ENCODE measurements around the gene PTK6.
"Not testable (repeated sequence)": the region's sequence is repeated elsewhere in the genome, so short reads cannot be mapped to it uniquely, and the experiment has no call there.

The PTK6 gene

GRCh38 chr20:63494084-63494419 lies 43.1 kb downstream of the PTK6 start:
- DNase-seq (ENCODE audit: low read depth) = no peak

GRCh38 chr20:63493563-63494020 lies 43.6 kb downstream of the PTK6 start:
- DNase-seq (ENCODE audit: low read depth) = no peak

- DNase-seq (ENCODE audit: low read depth) = no peak
Measured at GRCh38 chr20:63492982-63493381, 44.2 kb downstream of the PTK6 start.

- no peak for DNase-seq (ENCODE audit: low read depth)
Measured at GRCh38 chr20:63492518-63492917, 44.7 kb downstream of the PTK6 start.

- DNase-seq (ENCODE audit: low read depth) = no peak
Measured at GRCh38 chr20:63491635-63492230, 45.4 kb downstream of the PTK6 start.

GRCh38 chr20:63491078-63491477 lies 46.1 kb downstream of the PTK6 start:
- no peak for DNase-seq (ENCODE audit: low read depth)

GRCh38 chr20:63490416-63490815 lies 46.8 kb downstream of the PTK6 start:
- DNase-seq (ENCODE audit: low read depth) = no peak

- no peak for DNase-seq (ENCODE audit: low read depth)
Measured at GRCh38 chr20:63488315-63489251, 48.6 kb downstream of the PTK6 start.

- no peak for DNase-seq (ENCODE audit: low read depth)
Measured at GRCh38 chr20:63487781-63488241, 49.4 kb downstream of the PTK6 start.

- DNase-seq (ENCODE audit: low read depth) = no peak
Measured at GRCh38 chr20:63487116-63487764, 49.9 kb downstream of the PTK6 start.

GRCh38 chr20:63486300-63486855 lies 50.8 kb downstream of the PTK6 start:
- no peak for DNase-seq (ENCODE audit: low read depth)

GRCh38 chr20:63484651-63485403 lies 52.3 kb downstream of the PTK6 start:
- DNase-seq (ENCODE audit: low read depth) = no peak

- DNase-seq (ENCODE audit: low read depth) = no peak
Measured at GRCh38 chr20:63484236-63484635, 52.9 kb downstream of the PTK6 start.

GRCh38 chr20:63483834-63484233 lies 53.3 kb downstream of the PTK6 start:
- DNase-seq (ENCODE audit: low read depth) = no peak

- DNase-seq (ENCODE audit: low read depth) = no peak
Measured at GRCh38 chr20:63482021-63482587, 55.1 kb downstream of the PTK6 start.

- DNase-seq (ENCODE audit: low read depth) = no peak
Measured at GRCh38 chr20:63481503-63481902, 55.7 kb downstream of the PTK6 start.

- DNase-seq (ENCODE audit: low read depth) = not testable (repeated sequence)
Measured at GRCh38 chr20:63479695-63480419, 57.3 kb downstream of the PTK6 start.

- DNase-seq (ENCODE audit: low read depth) = no peak
Measured at GRCh38 chr20:63478346-63479302, 58.6 kb downstream of the PTK6 start.
